Caco-2 (cell line): Measurements from ENCODE around the gene RAD51AP2. TPM values are rescaled to one million over a fixed set of nuclear protein-coding genes. Genes with fewer than 3 reads are reported as not detected.
A peak's percentile ranks its signal among the peaks of the same experiment; 100 is the strongest.

Experiments
- BruUV-seq: library from RNA; stranded (reverse); fragments of 400-500 nt; replicated peaks from 2 replicates; lab custom pipeline; 2021; lab: Mats Ljungman, UMichigan
- CTCF ChIA-PET: fragments of 300-600 bp; sonication (Branson Sonifier 250); formaldehyde crosslinking; loops from one replicate; lab custom pipeline; 2022; ENCODE audit warnings: antibody characterized with exemption; lab: Charles Lee
- POLR2A ChIA-PET: fragments of 300-600 bp; sonication (Branson Sonifier 250); formaldehyde crosslinking; loops from one replicate; lab custom pipeline; 2022; ENCODE audit warnings: antibody characterized with exemption; lab: Charles Lee
- DNase-seq, 2 experiments: peaks; one replicate each; pipeline versions ENCODE4 v3.0.0 to v3.0.0-alpha.2; 2020 to 2022
- H3K27me3 ChIP-seq: replicated peaks from 2 replicates; pipeline ENCODE4 v1.6.0; 2011; ENCODE audit warnings: low read length; ENCODE audit not compliant: control insufficient read depth, insufficient read depth
- H3K36me3 ChIP-seq: 2 replicates; pipeline ENCODE4 v1.5.1; 2011; ENCODE audit warnings: low read length; ENCODE audit not compliant: control insufficient read depth, insufficient read depth
- H3K4me1 ChIP-seq: fragments of 250-450 bp; sonication (Bioruptor Pico); 2 replicates; pipeline ENCODE4 v1.5.1; 2020; ENCODE audit warnings: mild to moderate bottlenecking
- H3K4me3 ChIP-seq: 2 replicates; pipeline ENCODE4 v1.5.1; 2011; ENCODE audit warnings: low read depth, mild to moderate bottlenecking, control low read depth, low read length
- H3K9me3 ChIP-seq: fragments of 250-450 bp; sonication (Bioruptor Pico); 2 replicates; pipeline ENCODE4 v1.5.1; 2020; ENCODE audit warnings: mild to moderate bottlenecking, moderate library complexity
- H3K27ac Mint-ChIP-seq: one replicate; pipeline ENCODE4 v1.8.0; 2022; ENCODE audit warnings: mixed read lengths; ENCODE audit not compliant: unreplicated experiment
- H3K27me3 Mint-ChIP-seq: one replicate; pipeline ENCODE4 v1.8.0; 2022; ENCODE audit warnings: mixed read lengths; ENCODE audit not compliant: insufficient read depth, unreplicated experiment
- H3K36me3 Mint-ChIP-seq: one replicate; pipeline ENCODE4 v1.8.0; 2022; ENCODE audit warnings: mild to moderate bottlenecking, mixed read lengths; ENCODE audit not compliant: insufficient read depth, unreplicated experiment
- H3K4me1 Mint-ChIP-seq: one replicate; pipeline ENCODE4 v1.8.0; 2022; ENCODE audit warnings: low read depth, mixed read lengths; ENCODE audit not compliant: unreplicated experiment
- H3K4me3 Mint-ChIP-seq: one replicate; pipeline ENCODE4 v1.8.0; 2022; ENCODE audit warnings: mild to moderate bottlenecking, moderate library complexity, mixed read lengths; ENCODE audit not compliant: unreplicated experiment
- H3K9me3 Mint-ChIP-seq: one replicate; pipeline ENCODE4 v1.8.0; 2022; ENCODE audit warnings: mixed read lengths; ENCODE audit not compliant: unreplicated experiment
- intact Hi-C: fragments of 100-400 bp; cut with micrococcal nuclease; formaldehyde crosslinking; loops from one replicate; pipeline ENCODE4 v1.10.0; 2022; ENCODE audit not compliant: unreplicated experiment
- total RNA-seq: library from RNA; stranded (reverse); gene quantifications from 2 replicates; pipeline ENCODE4 v1.2.3, GENCODE V29; 2022
- TF ChIP-seq, protein P1 (sequence below), 2 experiments: fragments of 200-600 bp in 1 of 2; IDR thresholded peaks; 1 replicate in 1 of 2; 2 replicates in 1 of 2; pipeline versions ENCODE4 v1.5.1 to v1.8.0; 2011 to 2022; ENCODE audit warnings: antibody characterized with exemption in 1 of 2, control low read depth in 1 of 2, inconsistent platforms in 1 of 2, low read depth in 1 of 2, low read length in 1 of 2, mild to moderate bottlenecking in 1 of 2, moderate library complexity in 1 of 2; ENCODE audit not compliant: insufficient read depth in 1 of 2, severe bottlenecking in 1 of 2, unreplicated experiment in 1 of 2

The RAD51AP2 gene
- total RNA-seq, 1 experiment from 2014 or later, result not detected

DNA sequence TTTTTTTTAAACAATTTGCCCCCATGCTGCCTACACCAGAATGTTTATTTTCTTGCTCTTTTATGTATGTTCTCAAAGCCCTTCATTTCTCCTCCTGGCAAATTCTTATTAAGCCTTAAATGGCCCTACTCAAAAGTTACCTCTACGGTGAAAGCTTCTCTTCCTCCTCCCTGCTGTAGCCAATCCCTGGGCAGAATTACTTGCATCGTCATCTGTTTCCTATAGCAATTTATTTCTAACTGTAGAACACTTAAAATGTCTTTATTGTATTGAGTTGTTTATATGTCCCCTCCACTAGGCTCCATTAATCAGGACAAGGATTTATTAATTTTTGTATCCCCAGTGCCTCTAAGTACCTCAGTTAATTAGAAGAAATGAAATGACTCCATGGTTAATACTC is 2.5 kb upstream of the RAD51AP2 start:
- CTCF ChIA-PET, result no interaction called here
- no peaks in the 10 kb centered on the region for H3K27me3 ChIP-seq
- H3K36me3 ChIP-seq, result no peaks in the 10 kb centered on the region
- H3K4me3 ChIP-seq, result no peak overlapping the region
- no peaks in the 10 kb centered on the region; the same call in 1 of the 2 replicates for H3K9me3 ChIP-seq
- no peaks in the 10 kb centered on the region for H3K4me1 Mint-ChIP-seq
- H3K36me3 Mint-ChIP-seq, result peaks cover 16% of the 10 kb centered on the region
- intact Hi-C loops, result no loop called here
- H3K9me3 Mint-ChIP-seq, result no peaks in the 10 kb centered on the region
- TF ChIP-seq, protein P1, sequence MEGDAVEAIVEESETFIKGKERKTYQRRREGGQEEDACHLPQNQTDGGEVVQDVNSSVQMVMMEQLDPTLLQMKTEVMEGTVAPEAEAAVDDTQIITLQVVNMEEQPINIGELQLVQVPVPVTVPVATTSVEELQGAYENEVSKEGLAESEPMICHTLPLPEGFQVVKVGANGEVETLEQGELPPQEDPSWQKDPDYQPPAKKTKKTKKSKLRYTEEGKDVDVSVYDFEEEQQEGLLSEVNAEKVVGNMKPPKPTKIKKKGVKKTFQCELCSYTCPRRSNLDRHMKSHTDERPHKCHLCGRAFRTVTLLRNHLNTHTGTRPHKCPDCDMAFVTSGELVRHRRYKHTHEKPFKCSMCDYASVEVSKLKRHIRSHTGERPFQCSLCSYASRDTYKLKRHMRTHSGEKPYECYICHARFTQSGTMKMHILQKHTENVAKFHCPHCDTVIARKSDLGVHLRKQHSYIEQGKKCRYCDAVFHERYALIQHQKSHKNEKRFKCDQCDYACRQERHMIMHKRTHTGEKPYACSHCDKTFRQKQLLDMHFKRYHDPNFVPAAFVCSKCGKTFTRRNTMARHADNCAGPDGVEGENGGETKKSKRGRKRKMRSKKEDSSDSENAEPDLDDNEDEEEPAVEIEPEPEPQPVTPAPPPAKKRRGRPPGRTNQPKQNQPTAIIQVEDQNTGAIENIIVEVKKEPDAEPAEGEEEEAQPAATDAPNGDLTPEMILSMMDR (IDR thresholded peaks at IDR 0.05; ENCODE audit: insufficient read depth in 1 of 2, low read depth in 1 of 2, low read length in 1 of 2, severe bottlenecking in 1 of 2, unreplicated experiment in 1 of 2), result no peak
- no peaks in the 10 kb centered on the region for H3K4me1 ChIP-seq
- BruUV-seq, result no TSS peak
- H3K27me3 Mint-ChIP-seq, result peaks cover 22% of the 10 kb centered on the region
- DNase-seq, result no peak
- no peak overlapping the region for H3K27ac Mint-ChIP-seq
- POLR2A ChIA-PET, result no interaction called here
- H3K4me3 Mint-ChIP-seq, result no peak overlapping the region

DNA sequence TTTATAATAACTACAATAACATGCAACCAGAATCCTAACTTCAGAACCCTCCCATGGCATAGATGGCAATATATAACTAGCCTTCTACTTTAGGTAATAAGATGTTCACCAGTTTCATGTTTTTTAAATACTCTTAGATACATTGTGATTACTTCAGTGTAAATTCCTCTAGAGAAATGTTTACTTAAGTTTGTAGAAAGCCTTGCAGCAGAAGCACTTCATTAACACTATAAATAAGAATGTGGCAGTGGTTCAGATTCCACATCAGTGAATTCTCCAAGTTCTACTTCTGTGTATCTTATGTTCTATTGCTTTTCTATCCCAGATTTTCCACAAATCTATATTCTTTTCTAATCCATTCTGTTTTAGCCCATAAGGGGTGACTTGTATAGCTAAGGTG is 1.2 kb upstream of the RAD51AP2 start:
- no peaks in the 10 kb centered on the region for H3K36me3 ChIP-seq
- no peak for DNase-seq
- no peak overlapping the region for H3K27ac Mint-ChIP-seq
- peaks cover 24% of the 10 kb centered on the region for H3K27me3 Mint-ChIP-seq
- H3K4me3 Mint-ChIP-seq, result no peak overlapping the region
- no peak overlapping the region for H3K4me3 ChIP-seq
- POLR2A ChIA-PET, result no interaction called here
- H3K4me1 Mint-ChIP-seq, result no peaks in the 10 kb centered on the region
- no peaks in the 10 kb centered on the region for H3K27me3 ChIP-seq
- H3K9me3 ChIP-seq, result no peaks in the 10 kb centered on the region; the same call in 1 of the 2 replicates
- peaks cover 16% of the 10 kb centered on the region for H3K36me3 Mint-ChIP-seq
- TF ChIP-seq, protein P1 (IDR thresholded peaks at IDR 0.05; ENCODE audit: insufficient read depth in 1 of 2, low read depth in 1 of 2, low read length in 1 of 2, severe bottlenecking in 1 of 2, unreplicated experiment in 1 of 2), result no peak
- H3K4me1 ChIP-seq, result no peaks in the 10 kb centered on the region
- intact Hi-C loops, result no loop called here
- no peaks in the 10 kb centered on the region for H3K9me3 Mint-ChIP-seq
- no TSS peak for BruUV-seq
- CTCF ChIA-PET, result no interaction called here

DNA sequence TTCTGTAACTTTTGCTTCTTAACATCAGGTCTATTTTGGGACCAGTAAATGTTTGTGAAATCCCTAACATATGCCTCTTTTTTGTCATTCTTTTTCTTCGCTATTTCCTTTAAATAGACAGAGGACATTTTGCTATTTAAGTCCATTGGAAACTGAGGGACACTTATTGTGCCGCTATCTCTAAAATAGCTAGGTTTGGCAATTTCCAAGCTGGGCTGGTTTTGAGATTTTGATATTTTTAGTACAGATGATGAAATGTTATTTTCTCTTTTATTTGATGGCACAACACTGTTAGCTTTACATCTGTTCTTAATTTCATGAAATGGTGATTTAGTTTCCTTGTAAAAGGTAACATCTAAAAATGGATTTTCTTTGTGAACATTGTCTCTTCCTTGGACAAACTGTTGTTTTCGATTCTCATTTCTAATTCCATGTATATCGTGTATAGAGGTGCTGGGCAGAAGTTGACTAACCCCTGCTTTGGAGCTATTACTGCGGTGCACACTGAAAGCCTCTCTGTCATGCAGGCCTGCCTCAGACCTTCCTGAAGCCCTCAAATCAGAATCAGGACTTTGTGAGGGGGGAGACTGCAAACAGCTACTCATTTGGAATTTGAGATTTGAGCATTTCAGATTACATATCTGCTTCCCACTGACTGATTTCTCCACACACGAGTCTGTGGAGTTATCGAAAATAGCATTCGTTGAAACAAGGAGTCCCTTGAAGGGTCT is 594 bp downstream of the RAD51AP2 start:
- Mint-ChIP-seq H3K4me1 (no peaks in the 10 kb centered on the region), H3K27ac (no peak overlapping the region), H3K4me3 (peak overlapping the region; percentile 66), H3K27me3 (peaks cover 20% of the 10 kb centered on the region), H3K36me3 (peaks cover 16% of the 10 kb centered on the region), H3K9me3 (no peaks in the 10 kb centered on the region)
- intact Hi-C loops, result loop anchor here (1.0 kb wide), 1 partner anchor 23 kb away; the partner anchor contains the start of gene VSNL1
- no peaks in the 10 kb centered on the region for H3K27me3 ChIP-seq
- no TSS peak for BruUV-seq
- ChIA-PET CTCF (no interaction called here), POLR2A (no interaction called here)
- no peak for DNase-seq
- H3K4me3 ChIP-seq, result peak overlapping the region; percentile 39
- H3K9me3 ChIP-seq, result no peaks in the 10 kb centered on the region; the same call in 1 of the 2 replicates
- no peaks in the 10 kb centered on the region for H3K36me3 ChIP-seq
- TF ChIP-seq, protein P1 (IDR thresholded peaks at IDR 0.05; ENCODE audit: insufficient read depth in 1 of 2, low read depth in 1 of 2, low read length in 1 of 2, severe bottlenecking in 1 of 2, unreplicated experiment in 1 of 2), result no peak
- H3K4me1 ChIP-seq, result no peaks in the 10 kb centered on the region
